MCF 10A (cell line): ENCODE measurements around the gene TACC3. TPM values are rescaled to one million over a fixed set of nuclear protein-coding genes. Genes with fewer than 3 reads are reported as not detected.
A peak's percentile ranks its signal among the peaks of the same experiment; 100 is the strongest.

ENCODE experiments used
- BruUV-seq: library from RNA; stranded (reverse); fragments of 400-500 nt; replicated peaks from 2 replicates; lab custom pipeline; 2021; lab: Mats Ljungman, UMichigan
- CTCF ChIA-PET: fragments of 300-600 bp; sonication (Branson Sonifier 250); formaldehyde crosslinking; extraction: SDS; loops from one replicate; lab custom pipeline; 2021; ENCODE audit warnings: antibody characterized with exemption, inconsistent platforms; lab: Yijun Ruan, JAX
- POLR2A ChIA-PET: fragments of 300-600, 350-650 bp; sonication (Branson Sonifier 250); formaldehyde crosslinking; extraction: SDS; loops from one replicate; lab custom pipeline; 2020; ENCODE audit warnings: antibody characterized with exemption, inconsistent platforms; lab: Yijun Ruan, JAX
- DNase-seq: peaks from one replicate; pipeline ENCODE4 v3.0.0-alpha.2; 2018; ENCODE audit not compliant: unreplicated experiment
- H3K27ac Mint-ChIP-seq: one replicate; pipeline ENCODE4 v1.8.0; 2022; ENCODE audit warnings: mild to moderate bottlenecking, low read depth, mixed read lengths; ENCODE audit not compliant: unreplicated experiment
- H3K27me3 Mint-ChIP-seq: one replicate; pipeline ENCODE4 v1.8.0; 2022; ENCODE audit warnings: mixed read lengths; ENCODE audit not compliant: insufficient read depth, unreplicated experiment
- H3K36me3 Mint-ChIP-seq: one replicate; pipeline ENCODE4 v1.8.0; 2022; ENCODE audit warnings: mild to moderate bottlenecking, moderate library complexity, mixed read lengths; ENCODE audit not compliant: insufficient read depth, unreplicated experiment
- H3K4me1 Mint-ChIP-seq: one replicate; pipeline ENCODE4 v1.8.0; 2022; ENCODE audit warnings: mixed read lengths; ENCODE audit not compliant: insufficient read depth, unreplicated experiment
- H3K4me3 Mint-ChIP-seq: one replicate; pipeline ENCODE4 v1.8.0; 2022; ENCODE audit warnings: mild to moderate bottlenecking, moderate library complexity, mixed read lengths; ENCODE audit not compliant: unreplicated experiment
- H3K9me3 Mint-ChIP-seq: one replicate; pipeline ENCODE4 v1.8.0; 2022; ENCODE audit warnings: mixed read lengths; ENCODE audit not compliant: unreplicated experiment
- intact Hi-C: fragments of 100-400 bp; cut with micrococcal nuclease; formaldehyde crosslinking; loops from 2 replicates; pipeline ENCODE4 v1.14.1; 2022
- total RNA-seq: library from RNA; stranded (reverse); gene quantifications from 2 replicates; pipeline ENCODE4 v1.2.3, GENCODE V29; 2022
- TF ChIP-seq, protein P1 (sequence below): fragments of 200-600 bp; IDR thresholded peaks from one replicate; pipeline ENCODE4 v1.8.0; 2022; ENCODE audit warnings: antibody characterized with exemption, mild to moderate bottlenecking; ENCODE audit not compliant: unreplicated experiment

The TACC3 gene
- total RNA-seq, 1 experiment from 2014 or later = 69.8 TPM

DNA sequence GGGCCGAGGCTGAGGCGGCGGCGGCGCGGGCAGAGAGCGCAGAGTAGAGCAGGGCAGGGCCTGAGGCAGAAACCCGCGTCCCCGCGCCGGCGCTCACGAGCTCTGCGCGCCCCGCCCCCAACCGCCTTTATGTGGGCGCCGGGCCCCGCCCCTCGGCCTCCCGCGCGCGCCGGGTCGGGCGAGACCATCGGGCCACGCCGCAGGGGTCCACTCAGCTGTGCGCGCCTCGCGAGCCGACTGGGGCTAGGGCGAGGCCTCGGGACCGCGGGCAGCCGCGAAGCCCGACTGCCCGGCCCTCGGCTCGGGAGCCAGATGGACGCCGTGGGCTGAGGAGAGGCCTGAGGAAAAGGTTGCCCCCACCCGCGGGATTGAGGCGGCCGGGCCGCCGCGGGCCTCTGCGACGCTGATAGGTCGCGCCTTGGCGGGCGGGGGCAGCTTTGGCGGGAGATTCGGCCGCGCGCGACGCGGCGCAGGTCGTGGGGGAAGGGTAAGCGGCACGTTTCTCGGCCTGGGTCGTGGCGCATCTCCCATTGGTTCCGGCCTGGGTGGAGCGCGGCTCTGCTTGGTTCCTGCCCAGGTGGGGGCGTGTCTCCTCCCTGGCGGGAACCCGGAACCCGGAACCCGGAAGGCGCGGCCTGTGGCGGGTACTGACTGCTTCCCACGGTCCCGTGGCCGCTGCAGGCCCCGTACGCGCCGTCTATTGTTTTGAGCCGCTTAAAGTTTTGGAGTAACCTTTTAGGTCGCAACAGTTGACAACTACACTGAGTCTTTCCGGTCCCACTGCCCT lies 8.9 kb upstream of the TACC3 start, which contains the start of gene SLBP:
TSS of gene SLBP (minus strand) at position 104 of the 787 bp plus-strand sequence. CDS start 131 bp downstream, outside the sequence.
- H3K4me3 Mint-ChIP-seq = peak within 1 kb of the TSS; percentile 86
- H3K4me1 Mint-ChIP-seq = peaks cover 7% of the 10 kb centered on the region
- ChIA-PET CTCF (interaction anchor here (1.5 to 1.6 kb wide), 2 partner anchors 11 to 13 kb away, joined by 4 to 6 read pairs; no protein-coding TSS in a partner anchor), POLR2A (interaction anchor here (0.6 to 3.9 kb wide), 26 partner anchors 10 to 550 kb away, joined by 3 to 63 read pairs (median 4); partner anchors contain the start of genes LETM1, MXD4, NSD2 and TACC3)
- H3K27me3 Mint-ChIP-seq = no peaks in the 10 kb centered on the region
- peaks cover 26% of the 10 kb centered on the region for H3K36me3 Mint-ChIP-seq
- peak; percentile 96 for DNase-seq
- intact Hi-C loops = loop anchor here (2.0 kb wide), 1 partner anchor 14 kb away; no protein-coding TSS in a partner anchor
- no peaks in the 10 kb centered on the region for H3K9me3 Mint-ChIP-seq
- peak within 1 kb of the TSS; percentile 96 for H3K27ac Mint-ChIP-seq
- TF ChIP-seq, protein P1, sequence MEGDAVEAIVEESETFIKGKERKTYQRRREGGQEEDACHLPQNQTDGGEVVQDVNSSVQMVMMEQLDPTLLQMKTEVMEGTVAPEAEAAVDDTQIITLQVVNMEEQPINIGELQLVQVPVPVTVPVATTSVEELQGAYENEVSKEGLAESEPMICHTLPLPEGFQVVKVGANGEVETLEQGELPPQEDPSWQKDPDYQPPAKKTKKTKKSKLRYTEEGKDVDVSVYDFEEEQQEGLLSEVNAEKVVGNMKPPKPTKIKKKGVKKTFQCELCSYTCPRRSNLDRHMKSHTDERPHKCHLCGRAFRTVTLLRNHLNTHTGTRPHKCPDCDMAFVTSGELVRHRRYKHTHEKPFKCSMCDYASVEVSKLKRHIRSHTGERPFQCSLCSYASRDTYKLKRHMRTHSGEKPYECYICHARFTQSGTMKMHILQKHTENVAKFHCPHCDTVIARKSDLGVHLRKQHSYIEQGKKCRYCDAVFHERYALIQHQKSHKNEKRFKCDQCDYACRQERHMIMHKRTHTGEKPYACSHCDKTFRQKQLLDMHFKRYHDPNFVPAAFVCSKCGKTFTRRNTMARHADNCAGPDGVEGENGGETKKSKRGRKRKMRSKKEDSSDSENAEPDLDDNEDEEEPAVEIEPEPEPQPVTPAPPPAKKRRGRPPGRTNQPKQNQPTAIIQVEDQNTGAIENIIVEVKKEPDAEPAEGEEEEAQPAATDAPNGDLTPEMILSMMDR = no peak
- no TSS peak for BruUV-seq

DNA sequence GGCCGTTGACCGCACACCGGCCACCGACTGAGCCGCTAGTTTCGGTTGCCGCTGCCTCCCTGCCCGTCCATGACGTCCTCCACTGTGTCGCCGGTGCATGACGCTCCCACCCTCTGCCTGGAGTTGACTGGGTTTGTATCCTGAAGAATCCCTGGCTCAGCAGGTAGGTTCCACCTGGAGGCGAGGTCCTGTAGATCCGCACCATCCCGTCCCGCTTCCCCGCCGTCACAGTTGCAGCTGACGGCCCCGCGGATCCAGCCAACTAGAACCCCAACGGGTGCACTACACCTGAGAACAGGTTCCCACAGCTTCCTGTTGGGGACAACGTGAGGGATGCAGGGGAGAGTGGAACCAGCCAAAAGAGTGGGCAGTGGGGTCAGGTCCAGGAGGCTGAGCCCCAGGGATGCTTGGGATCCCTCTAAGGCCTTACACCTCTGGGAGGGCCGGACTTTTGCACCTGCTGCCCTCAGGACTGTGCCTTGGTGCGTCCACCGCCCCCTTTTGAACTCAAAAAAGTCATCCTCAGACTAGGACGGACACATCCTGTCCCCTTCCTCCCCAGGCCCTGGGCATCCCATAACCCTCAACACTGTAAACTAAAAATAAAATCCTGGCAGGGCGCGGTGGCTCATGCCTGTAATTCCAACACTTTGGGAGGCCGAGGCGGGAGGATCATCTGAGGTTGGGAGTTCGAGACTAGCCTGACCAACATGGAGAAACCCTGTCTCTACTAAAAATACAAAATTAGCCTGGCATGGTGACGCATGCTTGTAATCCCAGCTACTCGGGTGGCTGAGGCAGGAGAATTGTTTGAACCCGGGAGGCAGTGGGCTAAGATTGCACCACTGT lies 8.1 kb upstream of the TACC3 start:
- no peaks in the 10 kb centered on the region for H3K9me3 Mint-ChIP-seq
- CTCF ChIA-PET = interaction anchor here (1.0 to 1.6 kb wide), 4 partner anchors 10 to 20 kb away, joined by 4 to 6 read pairs (median 4); no protein-coding TSS in a partner anchor
- H3K36me3 Mint-ChIP-seq = peaks cover 27% of the 10 kb centered on the region

DNA sequence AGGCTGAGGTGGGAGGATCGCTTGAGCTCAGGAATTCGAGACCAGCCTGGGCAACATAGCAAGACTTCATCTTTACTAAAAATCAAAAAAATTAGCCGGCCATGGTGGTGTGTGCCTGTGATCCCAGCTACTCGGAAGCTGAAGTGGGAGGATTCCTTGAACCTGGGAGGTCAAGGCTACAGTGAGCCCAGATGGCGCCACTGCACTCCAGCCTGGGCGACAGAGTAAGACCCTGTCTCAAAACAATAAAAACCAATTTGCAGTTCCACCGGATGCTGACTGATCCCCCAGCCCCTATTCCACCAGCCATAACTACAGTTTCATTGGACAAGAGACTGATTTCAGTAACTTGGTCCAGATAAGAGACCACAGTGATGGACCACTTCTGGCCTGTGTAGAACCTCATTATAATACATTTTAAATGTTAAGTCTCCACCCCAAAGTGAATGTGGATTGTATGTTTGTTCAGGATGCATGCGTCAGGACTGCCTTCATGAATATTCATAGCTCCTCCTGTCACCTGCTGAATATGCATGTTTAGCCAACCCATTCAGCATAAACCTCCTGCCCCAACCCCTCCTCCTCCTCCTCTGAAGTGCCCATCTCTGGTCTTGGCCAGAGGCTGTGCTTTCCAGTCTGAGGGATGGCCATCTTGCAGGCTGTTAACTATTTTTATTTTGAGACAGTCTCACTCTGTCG lies 6.9 kb upstream of the TACC3 start:
- POLR2A ChIA-PET = interaction anchor here (1.0 to 3.9 kb wide), 2 partner anchors 22 to 156 kb away, joined by 3 to 32 read pairs; partner anchors contain the start of gene NSD2
- peaks cover 7% of the 10 kb centered on the region for H3K4me1 Mint-ChIP-seq
- BruUV-seq = no TSS peak

More for the DNA sequence above, 8.1 kb upstream of the TACC3 start:
- DNase-seq = no peak
- POLR2A ChIA-PET = interaction anchor here (0.7 to 3.9 kb wide), 10 partner anchors 9 to 460 kb away, joined by 3 to 63 read pairs (median 8); partner anchors contain the start of genes TACC3 and TMEM129
- intact Hi-C loops = loop anchor here (2.0 kb wide), 1 partner anchor 14 kb away; no protein-coding TSS in a partner anchor
- H3K4me1 Mint-ChIP-seq = peaks cover 7% of the 10 kb centered on the region
- peak overlapping the region; percentile 96 for H3K27ac Mint-ChIP-seq
- H3K27me3 Mint-ChIP-seq = no peaks in the 10 kb centered on the region
- TSS peak; percentile 60 for BruUV-seq
- peak overlapping the region; percentile 86 for H3K4me3 Mint-ChIP-seq
- TF ChIP-seq, protein P1 = no peak

More for the DNA sequence above, 6.9 kb upstream of the TACC3 start:
- CTCF ChIA-PET = interaction anchor here (0.6 to 1.1 kb wide), 4 partner anchors 12 to 135 kb away, joined by 3 to 5 read pairs (median 4); no protein-coding TSS in a partner anchor
- H3K27me3 Mint-ChIP-seq = no peaks in the 10 kb centered on the region
- H3K27ac Mint-ChIP-seq = no peak overlapping the region
- intact Hi-C loops = no loop called here
- H3K4me3 Mint-ChIP-seq = peak overlapping the region; percentile 86
- TF ChIP-seq, protein P1 = no peak
- H3K9me3 Mint-ChIP-seq = no peaks in the 10 kb centered on the region
- DNase-seq = no peak
- H3K36me3 Mint-ChIP-seq = peaks cover 20% of the 10 kb centered on the region
